ENCODE measurements around the gene FSIP1.

The FSIP1 gene

GRCh38 chr15:39641191-39641889 lies 141.3 kb downstream of the FSIP1 start:
- DNase-seq = no peak

GRCh38 chr15:39640665-39641064 lies 142.0 kb downstream of the FSIP1 start:
- no peak for DNase-seq

GRCh38 chr15:39639037-39639436 lies 143.6 kb downstream of the FSIP1 start:
- DNase-seq = no peak

GRCh38 chr15:39638041-39638440 lies 144.6 kb downstream of the FSIP1 start:
- DNase-seq = no peak

- peak; percentile 29 for DNase-seq
These were observed 151.3 kb downstream of the FSIP1 start for GRCh38 chr15:39631357-39631756.

- DNase-seq = no peak
These were observed 152.7 kb downstream of the FSIP1 start for GRCh38 chr15:39629906-39630305.

GRCh38 chr15:39629371-39629770 lies 153.3 kb downstream of the FSIP1 start:
- DNase-seq = peak; percentile 58

GRCh38 chr15:39628546-39629257 lies 153.9 kb downstream of the FSIP1 start:
- no peak for DNase-seq

GRCh38 chr15:39628144-39628508 lies 154.5 kb downstream of the FSIP1 start:
- DNase-seq = no peak

GRCh38 chr15:39627451-39628143 lies 155.0 kb downstream of the FSIP1 start:
- no peak for DNase-seq

GRCh38 chr15:39625856-39626255 lies 156.8 kb downstream of the FSIP1 start:
- DNase-seq = no peak

GRCh38 chr15:39625451-39625850 lies 157.2 kb downstream of the FSIP1 start:
- DNase-seq = no peak

GRCh38 chr15:39624806-39625205 lies 157.8 kb downstream of the FSIP1 start:
- DNase-seq = peak; percentile 65

- DNase-seq = peak; percentile 36
These were observed 159.1 kb downstream of the FSIP1 start for GRCh38 chr15:39623529-39623931.

- no peak for DNase-seq
These were observed 159.8 kb downstream of the FSIP1 start for GRCh38 chr15:39622660-39623516.

- DNase-seq = no peak
These were observed 160.7 kb downstream of the FSIP1 start for GRCh38 chr15:39621976-39622375.

GRCh38 chr15:39621210-39621609 lies 161.4 kb downstream of the FSIP1 start:
- DNase-seq = no peak

- DNase-seq = no peak
These were observed 164.4 kb downstream of the FSIP1 start for GRCh38 chr15:39618063-39618823.

- DNase-seq = no peak
These were observed 165.7 kb downstream of the FSIP1 start for GRCh38 chr15:39616731-39617455.

- DNase-seq = no peak
These were observed 168.8 kb downstream of the FSIP1 start for GRCh38 chr15:39613861-39614260.

- no peak for DNase-seq
These were observed 169.4 kb downstream of the FSIP1 start for GRCh38 chr15:39613271-39613670.

GRCh38 chr15:39610665-39611064 lies 172.0 kb downstream of the FSIP1 start:
- DNase-seq = no peak
